NOMO-1 (cell line): ENCODE data around the gene ADCY3.

Source experiments
- DNase-seq, 2 experiments: peaks; one replicate each; lab custom pipeline; 2025; ENCODE audit not compliant: unreplicated experiment in 2 of 2; lab: John Stamatoyannopoulos, UW

Gene ADCY3

GRCh38 chr2:24832931-24833701, 86.9 kb downstream of the ADCY3 start:
- DNase-seq = no peak

GRCh38 chr2:24832521-24832920, 87.5 kb downstream of the ADCY3 start:
- no peak for DNase-seq

- DNase-seq = no peak
Measured at GRCh38 chr2:24832073-24832461, 88.0 kb downstream of the ADCY3 start.

- DNase-seq = no peak
Measured at GRCh38 chr2:24831221-24832072, 88.6 kb downstream of the ADCY3 start.

GRCh38 chr2:24830786-24831185, 89.3 kb downstream of the ADCY3 start:
- no peak for DNase-seq

- no peak for DNase-seq
Measured at GRCh38 chr2:24830351-24830750, 89.7 kb downstream of the ADCY3 start.

GRCh38 chr2:24828238-24828996, 91.6 kb downstream of the ADCY3 start:
- no peak for DNase-seq

- peak; percentile 23 to 67 for DNase-seq
Measured at GRCh38 chr2:24827321-24828237, 92.5 kb downstream of the ADCY3 start.

- no peak for DNase-seq
Measured at GRCh38 chr2:24826773-24827145, 93.3 kb downstream of the ADCY3 start.

- no peak for DNase-seq
Measured at GRCh38 chr2:24825883-24826772, 93.9 kb downstream of the ADCY3 start.

- peak in 1 of 2 experiments; percentile 4 for DNase-seq
Measured at GRCh38 chr2:24824966-24825882, 94.8 kb downstream of the ADCY3 start.

- DNase-seq = no peak
Measured at GRCh38 chr2:24824071-24824588, 95.9 kb downstream of the ADCY3 start.

- no peak for DNase-seq
Measured at GRCh38 chr2:24822049-24822706, 97.9 kb downstream of the ADCY3 start.

GRCh38 chr2:24821433-24821891, 98.6 kb downstream of the ADCY3 start:
- no peak for DNase-seq

- DNase-seq = no peak
Measured at GRCh38 chr2:24820598-24821432, 99.2 kb downstream of the ADCY3 start.

- DNase-seq = no peak
Measured at GRCh38 chr2:24820175-24820513, 99.9 kb downstream of the ADCY3 start.
